ENCODE data around the gene TSPAN17. TPM values are rescaled to one million over a fixed set of nuclear protein-coding genes. Genes with fewer than 3 reads are reported as not detected.

TSPAN17 gene
- total and polyA plus RNA-seq, 10 of the 15 experiments (the other 5 are each of a cell fraction or from before 2014, with no cell fraction given): 0.24 to 17.1 (median 10.4) TPM

DNA sequence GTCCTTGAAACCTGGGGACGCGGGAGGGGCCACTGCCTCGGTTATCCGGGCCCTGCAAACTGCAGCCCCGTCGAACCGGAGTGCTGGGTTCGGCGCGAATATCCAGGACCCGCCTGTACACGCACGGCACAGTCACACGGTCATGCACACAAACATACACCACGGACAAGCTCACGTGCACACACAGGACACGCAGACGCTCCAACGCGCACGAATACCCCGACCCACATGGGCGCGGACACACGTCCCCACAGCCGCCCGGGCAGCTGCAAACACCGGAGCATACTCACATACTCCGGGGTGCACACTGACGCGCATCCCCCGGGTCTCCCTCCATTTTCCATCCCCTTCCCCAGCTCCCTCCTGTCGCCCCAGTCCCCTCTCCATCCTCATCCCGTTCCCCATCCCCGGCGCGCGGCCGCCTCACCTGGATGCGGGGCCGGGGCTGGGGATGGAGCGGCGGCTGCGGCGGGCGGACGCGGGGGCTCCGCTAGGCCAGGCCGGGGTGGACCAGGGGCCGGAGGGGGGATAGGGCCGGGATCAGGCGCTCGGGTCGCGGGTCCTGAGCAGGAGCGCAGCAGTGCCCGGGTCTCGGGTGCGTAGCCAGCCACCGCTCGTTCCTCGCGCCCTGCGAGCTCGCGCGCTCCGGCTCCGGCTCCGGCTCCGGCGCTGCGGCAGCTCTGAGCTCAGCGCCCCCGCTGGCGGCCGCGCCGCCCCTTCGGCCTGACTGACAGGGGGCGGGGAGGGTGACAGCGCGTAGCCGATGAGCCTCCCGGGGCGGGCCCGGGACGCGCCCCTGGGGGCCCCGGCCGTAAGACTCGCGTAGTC lies 17.2 kb upstream of the TSPAN17 start, which contains the start of the genes EIF4E1B and SNCB (continued):
- TF ChIP-seq IRF5 (IDR thresholded peaks at IDR 0.05; ENCODE audit: borderline replicate concordance): no peak
- TF ChIP-seq GATAD2B (conservative IDR thresholded peaks at IDR 0.05; ENCODE audit: low read depth): no peak
- 0 out of 2 replicates have a peak, but pooled peaks have one; percentile 25 for TF ChIP-seq IKZF1 (conservative IDR thresholded peaks at IDR 0.05)
- TF ChIP-seq BHLHE40 (IDR thresholded peaks at IDR 0.05; ENCODE audit: borderline replicate concordance in 1 of 2, low read depth in 2 of 2, low read length in 1 of 2): peak in 1 of 2 experiments; percentile 52; a peak in 1 of 4 replicates
- no peak for TF ChIP-seq NFYA (IDR thresholded peaks at IDR 0.05; ENCODE audit: borderline replicate concordance, low read depth, low read length)
- peak in 1 of 2 experiments; percentile 53; a peak in 1 of 3 replicates for TF ChIP-seq EGR1 (IDR thresholded peaks at IDR 0.05; ENCODE audit: borderline replicate concordance in 1 of 2, low read depth in 2 of 2, low read length in 2 of 2)
- peak; percentile 82 for TF ChIP-seq HDAC6 (IDR thresholded peaks at IDR 0.05; ENCODE audit: unreplicated experiment)
- peak; percentile 93 for TF ChIP-seq PKNOX1 (IDR thresholded peaks at IDR 0.05)
- no peak for TF ChIP-seq RAD21 (IDR thresholded peaks at IDR 0.05; ENCODE audit: insufficient read depth, low read depth, low read length)
- no peak for TF ChIP-seq TCF7 (IDR thresholded peaks at IDR 0.05; ENCODE audit: borderline replicate concordance)
- no peak for TF ChIP-seq IRF4 (IDR thresholded peaks at IDR 0.05; ENCODE audit: low read depth, low read length)
